ENCODE measurements around the gene ELFN1. TPM values are rescaled to one million over a fixed set of nuclear protein-coding genes. Genes with fewer than 3 reads are reported as not detected.

The ELFN1 gene
- total RNA-seq, 3 donors from 2014 or later: 0.59 to 1.3 (median 0.96) TPM

DNA sequence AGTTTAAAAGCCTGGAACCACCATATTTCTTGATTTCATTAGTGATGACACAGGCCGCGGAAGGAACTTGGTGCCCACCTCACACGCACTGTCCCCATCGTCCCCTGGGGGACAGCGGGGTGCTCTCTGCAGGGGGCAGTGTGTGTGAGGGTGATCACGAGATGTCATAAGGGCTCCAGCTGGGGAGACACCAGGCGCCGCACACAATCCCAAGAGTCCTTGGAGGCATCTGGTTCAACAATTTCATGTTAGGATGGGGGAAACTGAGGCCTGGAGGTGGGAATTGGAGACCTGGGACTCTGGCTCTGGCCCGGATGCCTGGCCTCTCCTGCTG lies 66.4 kb downstream of the ELFN1 start:
- DNase-seq (ENCODE audit: low spot score in 2 of 2): no peak
- H3K27me3 ChIP-seq: peaks cover 0 to 36% of the 10 kb centered on the region in 2 donors
- no peaks in the 10 kb centered on the region for H3K4me1 ChIP-seq
- H3K27ac ChIP-seq: no peak overlapping the region
- H3K36me3 ChIP-seq: no peaks in the 10 kb centered on the region
- H3K9me3 ChIP-seq: no peaks in the 10 kb centered on the region
- TF ChIP-seq POLR2A (IDR thresholded peaks at IDR 0.05): no peak
- no peak for TF ChIP-seq CTCF (IDR thresholded peaks at IDR 0.05)
- TF ChIP-seq POLR2AphosphoS5 (IDR thresholded peaks at IDR 0.05): no peak
- H3K4me3 ChIP-seq: no peak overlapping the region
- intact Hi-C loops (cut with DNase I; ENCODE audit: low total_unique reads): no loop called here

DNA sequence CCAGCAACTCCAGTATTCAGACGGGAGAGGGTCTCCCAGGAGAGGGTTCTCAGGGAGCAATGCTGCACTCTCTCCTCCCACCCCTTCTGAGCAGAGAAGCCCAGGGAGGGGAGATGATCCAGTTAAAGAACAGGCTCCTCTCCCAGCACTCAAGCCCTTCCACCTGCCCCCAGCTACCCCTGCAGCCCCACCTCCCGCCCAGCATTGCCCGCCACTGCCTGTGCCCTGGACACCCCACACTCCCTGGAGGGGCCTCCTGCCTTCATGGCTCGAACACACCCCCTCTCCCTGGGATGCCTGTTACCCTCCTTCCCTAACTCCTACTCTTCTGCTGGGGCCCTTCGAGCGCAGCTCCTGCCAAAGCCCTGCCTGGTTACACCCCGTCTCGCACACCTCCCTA lies 66.8 kb downstream of the ELFN1 start:
- H3K27me3 ChIP-seq: peaks cover 0 to 39% of the 10 kb centered on the region in 2 donors

GRCh38 chr7:1737523-1737922 lies 67.4 kb downstream of the ELFN1 start:
- DNase-seq (ENCODE audit: low spot score in 2 of 2): no peak
- Histone ChIP-seq H3K4me3 (no peak overlapping the region), H3K27me3 (peaks cover 0 to 46% of the 10 kb centered on the region in 2 donors), H3K36me3 (no peaks in the 10 kb centered on the region), H3K9me3 (no peaks in the 10 kb centered on the region), H3K27ac (no peak overlapping the region), H3K4me1 (no peaks in the 10 kb centered on the region)
- intact Hi-C loops (cut with DNase I; ENCODE audit: low total_unique reads): no loop called here
- no peak for TF ChIP-seq POLR2A (IDR thresholded peaks at IDR 0.05)
- no peak for TF ChIP-seq POLR2AphosphoS5 (IDR thresholded peaks at IDR 0.05)
- TF ChIP-seq CTCF (IDR thresholded peaks at IDR 0.05): no peak

More for the DNA sequence above, 66.8 kb downstream of the ELFN1 start:
- Histone ChIP-seq H3K9me3 (no peaks in the 10 kb centered on the region), H3K4me1 (no peaks in the 10 kb centered on the region), H3K27ac (no peak overlapping the region), H3K36me3 (no peaks in the 10 kb centered on the region), H3K4me3 (no peak overlapping the region)
- intact Hi-C loops (cut with DNase I; ENCODE audit: low total_unique reads): no loop called here
- TF ChIP-seq CTCF (IDR thresholded peaks at IDR 0.05) (no peak), POLR2AphosphoS5 (IDR thresholded peaks at IDR 0.05) (no peak)
- DNase-seq (ENCODE audit: low spot score in 2 of 2): no peak

GRCh38 chr7:1737956-1738355 lies 67.9 kb downstream of the ELFN1 start:
- DNase-seq (ENCODE audit: low spot score in 2 of 2): no peak
- H3K4me3 ChIP-seq: no peak overlapping the region
- intact Hi-C loops (cut with DNase I; ENCODE audit: low total_unique reads): no loop called here

DNA sequence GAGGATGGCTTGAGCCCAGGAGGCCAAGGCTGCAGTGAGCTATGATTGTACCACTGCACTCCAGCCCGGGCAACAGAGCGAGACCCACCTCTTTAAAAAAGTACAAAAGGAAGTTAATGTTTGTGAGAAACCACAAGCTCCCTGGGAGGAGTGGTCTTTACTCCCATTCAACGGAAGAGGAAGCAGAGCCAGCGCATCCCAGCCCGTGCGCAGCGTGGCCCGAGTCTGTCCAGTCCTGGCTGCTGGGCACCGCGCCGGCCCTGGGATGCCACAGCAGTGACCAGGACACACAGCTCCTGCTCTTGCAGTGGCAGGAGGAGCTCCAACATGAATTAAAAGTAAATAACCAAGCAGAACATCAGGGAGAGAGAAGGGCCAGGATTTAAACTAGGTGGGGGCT lies 68.4 kb downstream of the ELFN1 start:
- intact Hi-C loops (cut with DNase I; ENCODE audit: low total_unique reads): no loop called here
- H3K4me3 ChIP-seq: no peak overlapping the region
- DNase-seq (ENCODE audit: low spot score in 2 of 2): no peak
- peaks cover 0 to 54% of the 10 kb centered on the region in 2 donors for H3K27me3 ChIP-seq
- no peaks in the 10 kb centered on the region for H3K36me3 ChIP-seq
- no peaks in the 10 kb centered on the region for H3K4me1 ChIP-seq
- no peaks in the 10 kb centered on the region for H3K9me3 ChIP-seq
- no peak overlapping the region for H3K27ac ChIP-seq
- TF ChIP-seq CTCF (IDR thresholded peaks at IDR 0.05) (no peak), POLR2A (IDR thresholded peaks at IDR 0.05) (no peak), POLR2AphosphoS5 (IDR thresholded peaks at IDR 0.05) (no peak)

More at GRCh38 chr7:1737956-1738355, 67.9 kb downstream of the ELFN1 start:
- no peak overlapping the region for H3K27ac ChIP-seq
- H3K4me1 ChIP-seq: no peaks in the 10 kb centered on the region
- no peaks in the 10 kb centered on the region for H3K36me3 ChIP-seq
- TF ChIP-seq POLR2A (IDR thresholded peaks at IDR 0.05) (no peak), CTCF (IDR thresholded peaks at IDR 0.05) (no peak)
- H3K9me3 ChIP-seq: no peaks in the 10 kb centered on the region
- H3K27me3 ChIP-seq: peaks cover 0 to 48% of the 10 kb centered on the region in 2 donors
